ENCODE data around the gene AIMP1. TPM values are rescaled to one million over a fixed set of nuclear protein-coding genes. Genes with fewer than 3 reads are reported as not detected.

The AIMP1 gene
- total and polyA plus RNA-seq, 2 of the 13 experiments (the other 11 are each of a cell fraction or from before 2014, with no cell fraction given): 28.6 to 82.9 TPM

- ChIA-PET POLR2A (no interaction called here), CTCF (ENCODE audit: low intra/inter-chr PET ratio, low total read pairs) (no interaction called here)
- FAIRE-seq (no peak), ATAC-seq (no peak), DNase-seq (ENCODE audit: low spot score) (no peak)
- no peak overlapping the region for H3K27ac ChIP-seq (ENCODE audit: extremely low read length, insufficient read depth, low read length)
- no peak overlapping the region for H2AFZ ChIP-seq (ENCODE audit: low read length)
- no peak overlapping the region for H3K4me3 ChIP-seq (replicated peaks in 1 of 3; ENCODE audit: insufficient read depth in 1 of 3, low read depth in 2 of 3, low read length in 3 of 3)
- H3K4me2 ChIP-seq (ENCODE audit: low read depth, low read length): no peak overlapping the region
- no TSS peak for BruUV-seq (replicated peaks)
- intact Hi-C loops (cut with micrococcal nuclease; ENCODE audit: unreplicated experiment): no loop called here
- peaks cover 11 to 37% of the 10 kb centered on the region in 2 experiments for H3K36me3 ChIP-seq (replicated peaks in 1 of 2; ENCODE audit: control insufficient read depth in 1 of 2, insufficient read depth in 2 of 2, low read length in 2 of 2)
- no peak overlapping the region for H3K9ac ChIP-seq (ENCODE audit: insufficient read depth, low read depth, low read length)
- 97% methylated on average over 1 of the region's 1 CpG for WGBS (ENCODE audit: low lambda C conversion rate)
- H3K27me3 ChIP-seq (ENCODE audit: control insufficient read depth in 1 of 2, insufficient read depth in 2 of 2, low read length in 2 of 2): no peaks in the 10 kb centered on the region
- peaks cover 10% of the 10 kb centered on the region for H3K9me3 ChIP-seq (ENCODE audit: low read length)
- TF ChIP-seq, protein P1, sequence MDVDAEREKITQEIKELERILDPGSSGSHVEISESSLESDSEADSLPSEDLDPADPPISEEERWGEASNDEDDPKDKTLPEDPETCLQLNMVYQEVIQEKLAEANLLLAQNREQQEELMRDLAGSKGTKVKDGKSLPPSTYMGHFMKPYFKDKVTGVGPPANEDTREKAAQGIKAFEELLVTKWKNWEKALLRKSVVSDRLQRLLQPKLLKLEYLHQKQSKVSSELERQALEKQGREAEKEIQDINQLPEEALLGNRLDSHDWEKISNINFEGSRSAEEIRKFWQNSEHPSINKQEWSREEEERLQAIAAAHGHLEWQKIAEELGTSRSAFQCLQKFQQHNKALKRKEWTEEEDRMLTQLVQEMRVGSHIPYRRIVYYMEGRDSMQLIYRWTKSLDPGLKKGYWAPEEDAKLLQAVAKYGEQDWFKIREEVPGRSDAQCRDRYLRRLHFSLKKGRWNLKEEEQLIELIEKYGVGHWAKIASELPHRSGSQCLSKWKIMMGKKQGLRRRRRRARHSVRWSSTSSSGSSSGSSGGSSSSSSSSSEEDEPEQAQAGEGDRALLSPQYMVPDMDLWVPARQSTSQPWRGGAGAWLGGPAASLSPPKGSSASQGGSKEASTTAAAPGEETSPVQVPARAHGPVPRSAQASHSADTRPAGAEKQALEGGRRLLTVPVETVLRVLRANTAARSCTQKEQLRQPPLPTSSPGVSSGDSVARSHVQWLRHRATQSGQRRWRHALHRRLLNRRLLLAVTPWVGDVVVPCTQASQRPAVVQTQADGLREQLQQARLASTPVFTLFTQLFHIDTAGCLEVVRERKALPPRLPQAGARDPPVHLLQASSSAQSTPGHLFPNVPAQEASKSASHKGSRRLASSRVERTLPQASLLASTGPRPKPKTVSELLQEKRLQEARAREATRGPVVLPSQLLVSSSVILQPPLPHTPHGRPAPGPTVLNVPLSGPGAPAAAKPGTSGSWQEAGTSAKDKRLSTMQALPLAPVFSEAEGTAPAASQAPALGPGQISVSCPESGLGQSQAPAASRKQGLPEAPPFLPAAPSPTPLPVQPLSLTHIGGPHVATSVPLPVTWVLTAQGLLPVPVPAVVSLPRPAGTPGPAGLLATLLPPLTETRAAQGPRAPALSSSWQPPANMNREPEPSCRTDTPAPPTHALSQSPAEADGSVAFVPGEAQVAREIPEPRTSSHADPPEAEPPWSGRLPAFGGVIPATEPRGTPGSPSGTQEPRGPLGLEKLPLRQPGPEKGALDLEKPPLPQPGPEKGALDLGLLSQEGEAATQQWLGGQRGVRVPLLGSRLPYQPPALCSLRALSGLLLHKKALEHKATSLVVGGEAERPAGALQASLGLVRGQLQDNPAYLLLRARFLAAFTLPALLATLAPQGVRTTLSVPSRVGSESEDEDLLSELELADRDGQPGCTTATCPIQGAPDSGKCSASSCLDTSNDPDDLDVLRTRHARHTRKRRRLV (CRISPR knock-in tag; IDR thresholded peaks at IDR 0.05): no peak
- TF ChIP-seq PAWR (CRISPR knock-in tag; IDR thresholded peaks at IDR 0.05; ENCODE audit: borderline replicate concordance): no peak
- TF ChIP-seq PAX8 (CRISPR knock-in tag; IDR thresholded peaks at IDR 0.05; ENCODE audit: borderline replicate concordance): no peak
- no peak for TF ChIP-seq REPIN1 (CRISPR knock-in tag; IDR thresholded peaks at IDR 0.05; ENCODE audit: borderline replicate concordance, low read depth)
- TF ChIP-seq ZNF501 (CRISPR knock-in tag; IDR thresholded peaks at IDR 0.05): no peak
- no peak for TF ChIP-seq ZNF878 (CRISPR knock-in tag; IDR thresholded peaks at IDR 0.05)
- no peak for TF ChIP-seq ZBTB7A (CRISPR knock-in tag; IDR thresholded peaks at IDR 0.05)
- TF ChIP-seq TARDBP (CRISPR knock-in tag; IDR thresholded peaks at IDR 0.05): no peak
- TF ChIP-seq GLI4 (CRISPR knock-in tag; IDR thresholded peaks at IDR 0.05; ENCODE audit: borderline replicate concordance): no peak
- no peak for TF ChIP-seq NR1H2 (CRISPR knock-in tag; IDR thresholded peaks at IDR 0.05; ENCODE audit: borderline replicate concordance, low read depth)
- TF ChIP-seq ZNF496 (CRISPR knock-in tag; IDR thresholded peaks at IDR 0.05; ENCODE audit: insufficient replicate concordance): no peak
- no peak for TF ChIP-seq DPF2 (CRISPR knock-in tag; IDR thresholded peaks at IDR 0.05; ENCODE audit: borderline replicate concordance, low read depth)
- H3K79me2 ChIP-seq (ENCODE audit: insufficient read depth, low read length): peaks cover 52% of the 10 kb centered on the region
- no peaks in the 10 kb centered on the region for H4K20me1 ChIP-seq (ENCODE audit: insufficient read depth, low read length)
- peaks cover 38% of the 10 kb centered on the region for H3K4me1 ChIP-seq (ENCODE audit: insufficient read depth, low read length)
- in situ Hi-C loops (cut with HindIII; ENCODE audit: extremely low pct_ligation_motif_present, low pct_unique_long_range_greater_than_20kb): no loop called here
Measured at GRCh38 chr4:106340774-106341173, 24.4 kb downstream of the AIMP1 start.

Measured in HepG2 (cell line).